SHP77 (cell line): Measurements from ENCODE around the gene MEIOB.
"Not testable (repeated sequence)": the region's sequence is repeated elsewhere in the genome, so short reads cannot be mapped to it uniquely, and the experiment has no call there.

Source experiments
- DNase-seq, 2 experiments: peaks; one replicate each; lab custom pipeline; 2025; lab: John Stamatoyannopoulos, UW

Gene MEIOB

DNA sequence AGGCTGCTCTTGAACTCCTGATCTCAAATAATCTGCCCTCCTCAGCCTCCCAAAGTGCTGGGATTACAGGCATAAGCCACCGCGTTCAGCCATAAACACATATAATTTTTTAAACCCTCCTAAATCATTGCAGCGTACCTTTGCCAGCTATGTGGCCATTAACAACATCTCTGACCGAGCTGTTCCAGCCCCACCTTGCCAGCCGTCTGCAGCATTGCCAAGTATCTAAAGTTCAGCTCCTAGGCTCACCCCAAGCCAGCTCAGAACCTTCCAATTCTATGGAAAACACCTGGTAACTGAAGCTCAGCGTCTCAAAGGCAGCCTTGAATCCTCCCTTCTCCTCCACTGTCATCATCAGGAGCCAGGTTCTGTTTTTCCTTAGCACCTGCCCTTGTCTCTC is 5.1 kb upstream of the MEIOB start:
- no peak for DNase-seq

DNA sequence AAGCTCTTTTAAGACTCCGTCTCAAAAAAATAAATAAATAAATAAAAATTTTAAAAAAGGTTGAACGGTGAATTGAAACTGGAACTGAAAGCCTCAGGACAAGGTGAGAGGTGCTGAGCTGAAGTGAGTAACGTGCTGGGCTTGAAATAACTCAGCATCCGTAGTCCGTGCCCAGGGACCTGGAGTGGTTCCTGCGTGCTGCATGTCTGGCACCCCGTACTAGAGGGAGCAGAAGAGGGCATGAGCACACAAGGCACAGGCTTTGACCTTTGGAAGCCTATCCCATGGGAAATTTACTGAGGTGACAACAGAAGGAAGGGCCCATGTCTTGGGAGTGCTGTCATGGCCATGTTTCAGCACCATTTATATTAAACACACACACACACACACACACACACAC is 4.5 kb upstream of the MEIOB start:
- no peak for DNase-seq

DNA sequence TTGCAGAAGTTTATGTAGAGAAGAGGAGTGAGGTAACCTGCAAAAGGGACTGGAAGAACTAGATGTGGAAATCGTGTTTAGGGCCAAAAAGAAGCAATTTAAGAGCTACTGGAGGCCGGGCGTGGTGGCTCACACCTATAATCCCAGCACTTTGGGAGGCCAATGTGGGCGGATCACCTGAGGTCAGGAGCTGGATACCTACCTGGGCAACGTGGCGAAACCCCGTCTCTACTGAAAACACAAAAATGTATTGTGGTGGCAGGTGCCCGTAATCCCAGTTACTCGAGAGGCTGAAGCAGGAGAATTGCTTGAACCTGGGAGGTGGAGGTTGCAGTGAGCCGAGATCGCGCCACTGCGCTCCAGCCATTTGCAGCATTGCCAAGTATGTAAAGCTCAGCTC is 4.1 kb upstream of the MEIOB start:
- DNase-seq: not testable (repeated sequence)

DNA sequence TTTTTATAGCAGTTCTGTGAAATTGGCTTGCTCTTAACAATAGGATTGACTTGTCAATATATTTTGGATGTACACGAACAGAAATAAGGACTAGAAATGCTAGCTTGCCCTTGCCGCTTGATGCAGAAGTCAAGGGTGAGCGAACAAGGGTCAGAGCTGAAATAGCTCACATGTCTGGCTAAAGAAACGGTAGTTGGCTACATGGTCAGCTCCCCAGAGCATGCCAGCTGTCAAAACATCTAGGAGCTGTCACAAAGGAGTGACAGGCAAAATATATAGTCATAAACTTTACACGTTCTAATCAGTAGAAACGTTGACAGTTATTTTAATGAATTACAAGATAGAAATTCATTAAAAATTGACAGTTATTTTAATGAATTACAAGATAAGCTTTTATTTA is 2.9 kb upstream of the MEIOB start:
- peak; percentile 58 to 68 for DNase-seq

DNA sequence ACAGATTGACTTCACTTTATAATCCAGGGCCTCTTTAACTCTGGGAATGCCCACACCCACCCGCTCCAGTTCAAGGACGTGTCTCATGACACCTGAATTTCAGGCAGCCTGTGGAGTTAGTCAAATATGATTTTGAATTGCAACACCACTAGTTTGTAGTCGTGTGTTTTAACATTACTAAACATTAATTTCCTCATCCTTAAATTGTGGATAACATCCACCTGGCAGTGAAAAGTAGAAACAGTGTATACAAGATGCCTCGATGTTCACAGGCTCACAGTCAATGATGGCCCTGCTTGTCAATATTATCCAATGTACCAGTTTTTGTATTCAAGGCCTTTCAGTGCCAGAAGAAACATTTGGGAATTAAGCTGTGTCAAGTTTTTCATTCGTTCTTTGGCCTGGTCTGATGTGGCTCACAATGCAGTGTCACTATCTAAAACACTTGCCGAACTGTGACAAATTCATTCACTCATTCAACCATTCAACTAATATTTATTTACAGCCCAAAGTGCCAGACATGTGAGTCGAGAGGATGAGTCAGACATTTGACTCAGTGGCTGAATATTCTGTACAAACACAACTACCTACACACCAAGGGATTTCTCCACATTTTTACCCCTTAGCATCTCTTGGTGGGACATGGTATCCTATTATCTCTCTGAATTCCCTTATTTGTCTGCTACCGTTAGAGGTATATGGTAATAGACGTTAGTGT is 1.4 kb downstream of the MEIOB start:
- peak in 1 of 2 experiments; percentile 48 for DNase-seq

DNA sequence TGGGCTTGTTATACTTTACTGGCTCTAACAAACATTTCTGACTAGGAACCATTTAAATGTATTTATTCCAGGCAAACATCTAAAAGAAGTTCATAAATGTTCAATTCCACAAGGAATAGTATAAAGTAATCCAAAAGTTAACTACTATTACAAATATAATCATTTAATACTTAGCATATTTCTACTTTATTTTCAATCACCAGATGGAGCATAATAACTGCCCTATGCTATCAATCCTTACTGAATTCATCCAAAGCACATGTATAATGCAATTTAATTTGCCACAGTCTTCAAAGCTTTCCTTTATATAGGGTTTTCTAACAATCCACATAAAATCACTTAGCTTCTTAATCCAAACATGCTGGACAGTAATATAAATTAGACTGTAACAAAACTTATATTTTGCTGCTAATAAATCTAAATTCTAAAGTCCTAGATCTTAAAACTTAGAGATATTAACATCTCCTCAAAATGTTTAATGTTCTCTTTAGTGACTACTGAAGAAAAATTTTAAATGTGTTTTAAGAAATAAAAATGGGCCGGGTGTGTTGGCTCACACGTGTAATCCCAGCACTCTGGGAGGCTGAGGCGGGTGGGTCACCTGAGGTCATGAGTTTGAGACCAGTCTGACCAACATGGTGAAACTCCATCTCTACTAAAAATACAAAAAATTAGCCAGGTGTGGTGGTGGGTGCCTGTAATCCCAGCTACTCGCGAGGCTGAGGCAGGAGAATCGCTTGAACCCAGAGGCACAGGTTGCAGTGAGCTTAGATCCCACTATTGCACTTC is 5.9 kb downstream of the MEIOB start:
- no peak for DNase-seq

DNA sequence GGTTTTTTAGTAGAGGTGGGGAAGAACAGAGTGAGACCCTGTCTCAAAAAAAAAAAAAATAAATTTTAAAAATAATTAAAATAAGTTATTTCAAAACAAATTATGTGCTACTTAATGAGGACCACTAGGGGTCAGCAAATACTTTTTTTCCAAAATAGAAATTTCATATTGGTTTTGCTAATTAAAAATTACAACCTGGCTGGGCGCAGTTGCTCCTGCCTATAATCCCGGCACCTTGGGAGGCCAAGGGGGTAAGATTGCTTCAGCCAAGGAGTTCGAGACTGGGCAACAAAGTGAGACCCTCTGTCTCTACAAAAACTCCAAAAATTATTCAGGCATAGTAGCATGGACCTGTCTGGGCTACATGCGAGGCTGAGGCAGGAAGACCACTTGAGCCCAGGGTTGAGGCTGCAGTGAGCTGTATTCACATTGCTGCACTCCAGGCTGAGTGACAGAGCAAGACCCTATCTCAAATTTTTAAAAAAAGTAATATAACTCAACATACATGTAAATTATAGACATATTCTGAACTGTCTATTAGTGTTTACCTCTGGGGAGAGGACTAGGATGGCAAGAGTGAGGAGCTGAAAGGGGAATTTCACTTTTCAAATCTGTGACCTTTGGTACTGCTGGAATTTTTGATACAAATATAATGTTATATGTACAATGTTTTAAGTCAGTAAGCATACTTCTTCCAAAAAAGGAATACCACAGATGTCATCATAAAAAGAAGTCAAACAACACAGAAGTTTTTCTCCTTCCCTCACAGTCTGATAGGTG is 8.1 kb downstream of the MEIOB start:
- peak in 1 of 2 experiments; percentile 41 for DNase-seq

DNA sequence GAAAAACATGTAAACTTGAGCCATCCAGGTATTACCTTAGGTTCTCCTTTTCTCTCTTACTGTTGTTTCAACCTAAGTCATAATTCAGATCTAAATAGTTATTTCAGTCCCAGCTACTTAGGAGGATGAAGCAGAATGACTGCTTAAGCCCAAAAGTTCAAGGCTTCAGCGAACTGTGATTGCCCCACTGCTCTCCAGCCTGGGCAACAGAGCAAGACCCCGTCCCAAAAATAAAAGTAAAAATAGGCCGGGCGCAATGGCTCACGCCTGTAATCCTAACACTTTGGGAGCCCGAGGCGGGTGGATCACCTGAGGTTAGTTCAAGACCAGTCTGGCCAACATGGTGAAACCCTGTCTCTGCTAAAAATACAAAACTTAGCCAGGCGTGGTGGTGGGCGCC is 9.6 kb downstream of the MEIOB start:
- DNase-seq: no peak

DNA sequence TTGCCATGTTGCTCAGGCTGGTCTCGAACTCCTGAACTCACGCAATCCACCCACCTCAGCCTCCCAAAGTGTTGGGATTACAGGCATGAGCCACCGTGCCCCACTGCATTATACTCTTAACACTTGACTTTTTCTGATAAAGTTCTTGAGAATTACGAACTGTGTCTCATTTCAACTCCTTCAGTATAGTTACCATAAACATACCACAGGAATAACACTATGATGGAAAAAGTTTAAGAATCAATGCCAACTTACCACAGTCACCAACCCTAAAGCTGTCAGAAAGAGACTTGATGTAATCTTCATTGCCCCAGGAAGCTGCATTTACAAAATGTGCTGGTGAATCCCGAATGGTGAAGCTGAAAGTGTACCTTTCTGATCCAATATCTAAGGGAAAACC is 10.2 kb downstream of the MEIOB start:
- DNase-seq: no peak

DNA sequence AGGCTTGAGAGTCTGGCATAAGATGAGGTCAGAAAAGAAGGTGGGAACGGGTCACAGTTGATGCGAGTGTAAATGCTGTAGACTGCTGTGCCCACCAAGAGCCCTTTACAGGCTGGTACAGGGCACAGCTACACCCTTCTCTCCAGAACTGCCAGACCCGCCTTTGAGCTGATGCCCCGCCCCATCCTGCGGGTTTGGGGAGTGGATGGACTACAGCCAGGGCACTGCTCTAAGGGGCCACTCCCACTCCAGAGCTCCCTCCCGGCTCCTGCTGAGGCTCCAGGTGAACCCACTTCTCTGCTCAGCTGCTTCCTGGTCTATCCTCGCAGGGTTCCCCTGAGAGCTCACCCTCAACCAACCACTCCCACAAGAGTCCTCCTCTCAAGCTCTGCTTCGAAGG is 12.3 kb downstream of the MEIOB start:
- DNase-seq: no peak

DNA sequence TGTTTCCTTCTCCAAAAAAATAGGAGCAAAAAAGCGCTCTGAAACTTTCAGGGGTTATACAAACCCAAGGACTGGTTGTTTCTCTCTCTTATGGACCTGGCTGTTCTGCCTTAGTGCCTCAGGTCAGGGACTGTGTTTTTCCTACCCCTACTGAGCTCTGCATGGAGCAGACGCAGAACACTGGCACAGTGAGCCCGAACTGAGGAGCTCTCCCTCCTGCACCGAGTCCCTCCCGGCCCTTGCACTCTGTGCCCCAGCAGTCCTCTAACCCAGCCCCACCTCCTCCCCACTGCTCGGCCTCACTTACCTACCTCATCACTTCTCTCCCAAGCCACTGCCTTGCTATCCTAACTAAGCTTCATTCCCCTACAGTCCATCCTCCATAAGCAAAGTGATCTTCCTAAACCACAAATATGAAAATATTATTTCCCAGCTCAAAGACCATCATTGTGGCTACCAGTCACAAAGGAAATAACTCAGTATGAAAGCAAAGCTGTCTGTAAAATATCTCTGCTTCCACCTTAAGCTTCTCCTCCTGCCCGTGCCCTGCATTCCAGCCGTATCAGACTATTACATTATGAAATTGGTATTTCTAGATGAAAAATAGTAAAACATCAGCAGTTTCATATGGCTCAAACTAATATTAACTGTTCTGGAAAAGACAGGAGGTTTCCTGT is 13.6 kb downstream of the MEIOB start:
- DNase-seq: no peak

DNA sequence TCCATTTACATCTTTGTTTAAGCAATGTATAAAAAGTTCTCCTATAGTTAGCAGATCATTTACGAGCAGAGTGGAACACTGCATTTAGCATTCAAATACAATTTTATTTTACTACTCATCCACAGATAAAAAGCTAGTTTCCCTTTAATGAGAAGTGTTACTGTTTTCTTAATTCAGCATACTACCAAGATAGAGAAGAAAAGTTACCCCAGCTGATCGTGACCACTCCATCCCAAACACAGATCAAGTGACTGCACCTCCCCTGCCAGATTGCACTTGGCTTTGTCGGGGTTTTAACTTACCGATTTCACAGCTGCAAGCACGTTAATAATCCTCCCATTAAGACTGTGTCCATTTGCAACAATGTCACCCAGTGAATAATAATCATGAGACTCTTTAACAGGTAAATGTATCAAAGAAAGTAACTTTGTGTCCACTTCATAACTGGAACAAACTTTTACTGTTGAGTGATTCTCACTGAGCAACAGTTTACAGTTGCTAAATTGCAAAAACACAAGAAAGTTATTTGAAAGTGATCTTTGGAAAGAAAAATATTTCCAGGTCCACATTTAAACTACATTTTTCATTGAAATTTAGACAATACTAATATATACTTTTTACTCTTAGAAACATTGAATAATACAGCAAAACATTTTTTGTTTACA is 14.4 kb downstream of the MEIOB start:
- DNase-seq: no peak

DNA sequence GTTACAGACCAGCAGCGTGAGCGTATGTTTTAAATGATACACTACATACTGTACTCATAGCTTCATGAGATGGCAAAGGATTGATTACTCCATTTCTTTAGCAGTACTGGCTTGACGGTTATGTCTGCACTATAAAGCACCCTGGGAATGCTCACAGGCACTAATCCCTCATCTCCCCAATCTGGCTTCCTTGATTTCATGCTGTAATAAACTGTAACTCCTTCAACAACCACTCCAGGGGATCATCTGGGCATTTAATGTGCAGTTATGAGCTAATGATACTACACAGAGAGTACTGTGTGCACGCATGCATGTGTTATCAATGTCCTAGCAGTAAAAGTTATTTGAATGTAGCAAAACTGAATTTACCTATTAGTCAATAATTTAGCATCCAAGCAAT is 20.2 kb downstream of the MEIOB start:
- DNase-seq: no peak

DNA sequence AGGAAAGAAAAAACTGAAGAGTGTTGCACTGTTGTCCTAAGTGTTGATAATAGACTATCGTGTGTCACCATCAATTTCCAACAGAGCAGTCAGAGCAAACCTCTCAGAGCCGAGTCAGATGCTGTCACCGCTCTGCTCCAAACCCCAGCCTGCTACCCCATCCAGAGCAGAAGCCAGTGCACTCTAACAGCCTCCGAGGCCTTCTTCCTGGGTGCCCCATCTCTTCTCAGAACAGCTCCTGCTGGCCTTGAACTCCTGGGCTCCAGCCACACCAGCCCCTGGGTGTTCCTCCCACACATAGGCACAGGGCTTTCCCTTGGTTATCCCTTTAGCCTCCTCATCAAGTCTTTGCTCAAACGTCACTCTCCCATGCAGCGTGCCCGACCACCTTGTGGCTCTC is 21.0 kb downstream of the MEIOB start:
- DNase-seq: no peak

DNA sequence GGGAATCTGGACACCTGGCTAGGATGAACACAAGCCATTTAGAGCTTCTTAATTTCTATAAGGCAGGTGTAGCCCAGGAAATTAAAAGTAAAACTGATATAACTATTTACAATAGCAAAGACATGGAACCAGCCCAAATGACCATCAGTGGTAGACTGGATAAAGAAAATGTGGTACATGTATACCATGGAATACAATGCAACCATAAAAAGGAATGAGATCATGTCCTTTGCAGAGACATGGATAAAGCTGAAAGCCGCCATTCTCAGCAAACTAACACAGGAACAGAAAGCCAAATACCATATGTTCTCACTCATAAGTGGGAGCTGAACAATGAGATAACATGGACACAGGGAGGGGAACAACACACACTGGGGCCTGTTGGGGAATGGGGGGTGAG is 25.5 kb downstream of the MEIOB start:
- no peak for DNase-seq

DNA sequence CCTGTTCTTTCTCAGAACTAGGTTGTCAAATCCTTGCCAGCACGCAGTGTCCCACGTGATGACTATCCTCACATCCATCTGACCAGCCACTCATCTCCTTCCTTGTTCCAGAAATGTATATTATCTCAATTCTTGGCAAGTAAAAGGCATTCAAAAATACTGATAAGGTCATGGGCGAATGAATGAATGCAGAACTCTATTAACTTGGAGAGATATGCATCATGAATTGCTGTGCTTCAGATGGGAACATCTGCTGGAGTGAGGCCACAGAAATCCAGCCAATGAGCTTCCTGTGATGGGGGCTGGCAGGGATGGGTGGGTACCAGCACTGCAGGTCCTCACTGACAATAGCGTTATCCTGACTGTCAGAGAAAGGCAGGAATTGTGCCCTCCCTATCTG is 26.0 kb downstream of the MEIOB start:
- DNase-seq: no peak

DNA sequence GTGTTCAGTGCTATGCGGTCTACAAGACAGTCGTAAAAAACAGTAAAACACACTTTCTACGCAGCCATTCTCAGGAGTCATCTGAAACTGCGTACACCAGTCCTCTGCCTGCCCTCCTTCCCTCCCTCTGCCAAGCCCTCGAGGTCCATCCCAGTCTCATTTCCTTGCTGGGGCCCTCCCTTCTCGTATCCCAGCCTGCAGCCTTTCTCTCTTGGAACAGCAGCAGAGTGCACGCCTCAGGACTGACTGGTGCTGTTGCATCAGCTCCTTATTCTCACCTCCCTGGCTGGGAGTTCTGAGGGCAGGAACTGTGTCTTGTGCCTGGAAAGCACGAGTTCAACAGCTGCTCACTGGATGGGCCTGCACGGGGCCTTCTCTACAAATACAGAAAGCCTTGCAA is 32.4 kb downstream of the MEIOB start:
- peak; percentile 43 to 55 for DNase-seq

DNA sequence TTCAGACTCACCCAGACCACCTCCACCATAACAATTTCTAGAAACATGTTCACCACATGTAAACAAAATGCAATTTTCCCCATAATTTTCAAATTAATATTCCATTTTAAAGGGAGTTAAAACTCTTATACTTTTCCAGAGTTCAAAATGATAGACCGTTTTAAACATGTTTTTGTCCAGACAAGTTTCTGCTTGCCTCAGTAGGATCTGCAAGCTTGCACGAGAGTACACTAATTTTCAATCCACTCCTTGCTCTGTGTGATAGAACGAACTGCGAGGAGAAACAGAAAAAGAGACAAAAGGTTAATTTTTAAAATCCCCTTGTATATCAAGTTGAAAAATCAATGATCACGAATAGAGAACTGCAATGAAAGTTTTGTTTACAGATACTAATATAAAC is 37.9 kb downstream of the MEIOB start:
- DNase-seq: no peak

DNA sequence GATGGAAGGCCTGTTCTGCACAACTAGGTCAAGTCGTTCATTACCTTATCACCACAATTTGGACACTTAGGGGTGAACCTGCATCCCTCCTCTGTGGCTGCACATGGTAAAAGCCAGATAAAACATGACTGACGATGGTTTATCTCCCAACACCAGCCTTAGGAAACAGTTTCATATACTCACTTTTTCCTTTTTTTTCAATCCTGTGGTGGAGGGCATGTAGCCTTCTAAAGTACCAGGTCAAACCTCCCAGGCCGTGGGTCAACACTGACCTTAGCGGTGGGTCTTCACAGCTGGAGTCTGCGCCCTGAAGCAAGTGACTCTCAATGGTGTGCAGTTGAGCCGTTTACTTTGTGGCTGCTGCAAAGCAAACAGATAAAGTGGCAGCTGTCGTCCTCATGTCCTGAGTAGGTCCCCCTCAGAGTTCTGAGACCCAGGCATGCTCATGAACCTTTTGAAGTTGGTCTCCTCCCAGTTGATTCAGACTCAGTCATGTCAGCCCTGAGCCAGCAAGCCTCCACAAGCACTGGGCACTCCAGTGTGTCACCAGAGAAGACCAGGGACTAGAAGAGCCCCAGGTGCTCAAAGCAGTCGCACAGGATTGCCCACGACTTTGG is 39.0 kb downstream of the MEIOB start:
- DNase-seq: peak; percentile 25 to 33

DNA sequence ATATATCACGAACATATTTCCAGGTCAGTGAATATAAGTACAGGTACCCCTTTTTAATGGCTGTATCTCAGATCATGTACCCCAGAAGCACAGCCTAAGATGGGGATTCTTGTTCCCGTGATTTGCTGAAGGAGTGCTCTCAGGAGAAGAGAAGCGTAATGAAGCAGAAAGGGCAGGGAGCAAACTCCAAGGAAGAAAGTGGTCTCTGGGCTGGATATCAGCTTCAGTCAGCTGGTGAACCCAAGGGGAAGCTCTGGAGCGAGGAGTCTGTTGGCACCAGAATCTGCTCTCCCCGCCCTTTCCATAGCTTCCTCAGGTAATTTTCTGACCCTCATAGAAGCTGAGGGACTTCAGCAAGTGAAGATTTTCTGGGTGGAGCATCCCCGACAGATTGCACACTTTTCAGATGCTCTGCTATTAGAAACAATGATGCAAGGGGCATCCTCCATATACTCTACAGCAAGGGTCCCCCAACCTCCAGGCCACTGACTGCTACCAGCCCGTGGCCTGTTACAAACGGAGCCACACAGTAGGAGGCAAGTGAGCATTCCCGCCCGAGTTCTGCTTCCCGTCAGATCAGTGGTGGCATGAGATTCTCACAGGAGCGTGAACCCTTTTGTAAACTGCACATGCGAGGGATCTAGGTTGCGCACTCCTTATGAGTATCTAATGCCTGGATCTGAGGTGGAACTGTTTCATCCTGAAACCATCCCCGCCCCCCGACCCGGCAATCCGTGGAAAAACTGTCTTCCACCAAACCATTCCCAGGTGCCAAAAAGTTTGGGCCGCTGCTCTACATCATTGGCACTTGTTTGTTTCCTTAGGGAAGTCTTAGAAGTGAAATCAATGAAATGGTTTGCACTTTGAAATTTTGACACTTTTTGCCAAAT is 40.5 kb downstream of the MEIOB start:
- DNase-seq: no peak
